ENCODE data around the gene SLC9A9. TPM values are rescaled to one million over a fixed set of nuclear protein-coding genes. Genes with fewer than 3 reads are reported as not detected.

The SLC9A9 gene
- total RNA-seq, 4 donors from 2014 or later: 2.1 to 40.4 (median 7.2) TPM

- Histone ChIP-seq H3K36me3 (no peaks in the 10 kb centered on the region), H3K27me3 (no peaks in the 10 kb centered on the region), H3K9me3 (no peaks in the 10 kb centered on the region), H3K27ac (no peak overlapping the region), H3K4me3 (no peak overlapping the region), H3K4me1 (no peaks in the 10 kb centered on the region)
- no peak for DNase-seq
- TF ChIP-seq POLR2A (IDR thresholded peaks at IDR 0.05): no peak
- TF ChIP-seq, protein P1, sequence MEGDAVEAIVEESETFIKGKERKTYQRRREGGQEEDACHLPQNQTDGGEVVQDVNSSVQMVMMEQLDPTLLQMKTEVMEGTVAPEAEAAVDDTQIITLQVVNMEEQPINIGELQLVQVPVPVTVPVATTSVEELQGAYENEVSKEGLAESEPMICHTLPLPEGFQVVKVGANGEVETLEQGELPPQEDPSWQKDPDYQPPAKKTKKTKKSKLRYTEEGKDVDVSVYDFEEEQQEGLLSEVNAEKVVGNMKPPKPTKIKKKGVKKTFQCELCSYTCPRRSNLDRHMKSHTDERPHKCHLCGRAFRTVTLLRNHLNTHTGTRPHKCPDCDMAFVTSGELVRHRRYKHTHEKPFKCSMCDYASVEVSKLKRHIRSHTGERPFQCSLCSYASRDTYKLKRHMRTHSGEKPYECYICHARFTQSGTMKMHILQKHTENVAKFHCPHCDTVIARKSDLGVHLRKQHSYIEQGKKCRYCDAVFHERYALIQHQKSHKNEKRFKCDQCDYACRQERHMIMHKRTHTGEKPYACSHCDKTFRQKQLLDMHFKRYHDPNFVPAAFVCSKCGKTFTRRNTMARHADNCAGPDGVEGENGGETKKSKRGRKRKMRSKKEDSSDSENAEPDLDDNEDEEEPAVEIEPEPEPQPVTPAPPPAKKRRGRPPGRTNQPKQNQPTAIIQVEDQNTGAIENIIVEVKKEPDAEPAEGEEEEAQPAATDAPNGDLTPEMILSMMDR (IDR thresholded peaks at IDR 0.05): no peak
Measured at GRCh38 chr3:143769616-143770015, 78.7 kb downstream of the SLC9A9 start.

GRCh38 chr3:143764840-143765239, 83.4 kb downstream of the SLC9A9 start:
- Histone ChIP-seq H3K9me3 (no peaks in the 10 kb centered on the region), H3K4me1 (no peaks in the 10 kb centered on the region), H3K4me3 (no peak overlapping the region), H3K27me3 (no peaks in the 10 kb centered on the region), H3K36me3 (no peaks in the 10 kb centered on the region), H3K27ac (no peak overlapping the region)
- DNase-seq: no peak
- no peak for TF ChIP-seq POLR2A (IDR thresholded peaks at IDR 0.05)
- TF ChIP-seq, protein P1 (IDR thresholded peaks at IDR 0.05): no peak

DNA sequence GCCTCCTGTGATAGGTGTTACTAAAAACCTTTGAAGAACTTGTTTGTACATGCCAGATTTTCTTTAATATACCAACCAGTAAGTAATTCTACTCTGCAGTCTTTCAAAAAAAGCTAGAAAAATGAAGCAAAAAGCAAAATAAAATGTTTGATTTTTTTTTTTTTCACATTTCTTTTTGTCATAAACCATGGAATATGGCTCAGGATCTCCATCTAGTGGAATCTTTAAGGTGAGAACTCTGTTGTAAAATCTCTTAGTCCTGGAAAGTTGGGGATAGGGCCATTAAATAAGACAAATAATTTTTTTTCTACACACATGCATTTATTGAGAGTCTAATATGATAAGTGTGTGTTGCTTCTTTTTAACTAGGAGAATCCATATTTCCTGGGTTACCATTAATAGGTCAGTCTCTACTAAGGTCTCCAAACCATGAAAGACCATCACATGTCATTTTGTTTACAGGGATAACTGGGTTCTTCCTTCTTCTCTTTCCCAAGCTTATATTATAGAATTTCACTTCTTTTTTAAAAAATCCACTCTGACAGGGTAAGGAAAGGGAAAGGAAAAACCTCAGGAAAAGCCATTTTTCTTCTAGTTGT, 84.6 kb downstream of the SLC9A9 start:
- H3K9me3 ChIP-seq: no peaks in the 10 kb centered on the region
- no peaks in the 10 kb centered on the region for H3K36me3 ChIP-seq
- no peak for DNase-seq
- TF ChIP-seq POLR2A (IDR thresholded peaks at IDR 0.05): no peak
- TF ChIP-seq, protein P1 (IDR thresholded peaks at IDR 0.05): peak in 2 of 6 experiments; percentile 3 to 14
- H3K4me1 ChIP-seq: no peaks in the 10 kb centered on the region
- H3K27me3 ChIP-seq: no peaks in the 10 kb centered on the region
- no peak overlapping the region for H3K27ac ChIP-seq
- no peak overlapping the region for H3K4me3 ChIP-seq

GRCh38 chr3:143757691-143758090, 90.6 kb downstream of the SLC9A9 start:
- no peak for DNase-seq
- Histone ChIP-seq H3K9me3 (no peaks in the 10 kb centered on the region), H3K4me1 (no peaks in the 10 kb centered on the region), H3K36me3 (no peaks in the 10 kb centered on the region), H3K27ac (no peak overlapping the region), H3K4me3 (no peak overlapping the region), H3K27me3 (no peaks in the 10 kb centered on the region)
- TF ChIP-seq, protein P1 (IDR thresholded peaks at IDR 0.05): no peak
- TF ChIP-seq POLR2A (IDR thresholded peaks at IDR 0.05): no peak

DNA sequence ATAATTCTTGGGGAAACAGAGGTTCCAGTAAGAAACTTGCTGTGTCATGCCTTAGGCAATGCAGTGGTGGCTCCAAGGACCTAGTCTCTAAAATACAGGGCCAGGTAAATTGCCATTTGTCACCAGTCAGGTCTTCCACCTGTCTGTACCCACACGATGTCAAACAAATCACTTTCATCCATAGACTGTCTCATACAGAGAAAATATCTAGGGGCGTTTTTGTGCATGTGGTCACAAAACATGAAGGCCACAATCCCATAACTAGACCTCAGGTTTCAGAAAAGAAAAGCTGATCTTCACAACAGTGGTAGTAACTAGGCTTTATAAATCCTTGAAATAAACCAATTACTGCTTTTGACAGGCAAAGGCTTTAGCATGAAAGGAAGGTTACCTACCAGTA, 92.3 kb downstream of the SLC9A9 start:
- Histone ChIP-seq H3K9me3 (no peaks in the 10 kb centered on the region), H3K27me3 (no peaks in the 10 kb centered on the region), H3K27ac (no peak overlapping the region), H3K4me3 (no peak overlapping the region), H3K4me1 (no peaks in the 10 kb centered on the region), H3K36me3 (no peaks in the 10 kb centered on the region)
- TF ChIP-seq, protein P1 (IDR thresholded peaks at IDR 0.05): no peak
- no peak for TF ChIP-seq POLR2A (IDR thresholded peaks at IDR 0.05)
- no peak for DNase-seq

DNA sequence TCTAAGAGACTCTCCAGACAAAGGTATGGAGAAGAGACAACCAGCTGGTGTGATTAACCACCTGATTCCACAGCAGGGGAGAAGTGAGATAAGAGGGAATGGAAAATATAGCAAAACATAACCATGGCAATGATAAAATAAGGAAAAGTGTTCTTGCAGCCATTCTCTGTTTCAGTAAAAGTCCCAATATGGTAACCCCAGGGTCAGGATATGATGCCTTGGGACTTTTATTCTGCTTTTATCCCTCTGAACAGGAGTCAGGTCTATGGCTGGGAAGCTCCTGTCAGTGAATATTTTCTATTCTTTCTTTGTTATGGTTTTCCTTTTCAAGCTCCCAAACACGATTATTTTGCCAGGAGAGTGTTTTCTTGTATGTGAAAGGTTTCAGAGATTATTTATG, 94.2 kb downstream of the SLC9A9 start:
- Histone ChIP-seq H3K9me3 (no peaks in the 10 kb centered on the region), H3K4me1 (no peaks in the 10 kb centered on the region), H3K4me3 (no peak overlapping the region), H3K27me3 (no peaks in the 10 kb centered on the region), H3K36me3 (no peaks in the 10 kb centered on the region), H3K27ac (no peak overlapping the region)
- no peak for DNase-seq
- TF ChIP-seq POLR2A (IDR thresholded peaks at IDR 0.05): no peak
- TF ChIP-seq, protein P1 (IDR thresholded peaks at IDR 0.05): no peak
